HG02798 (cell line): ENCODE measurements around the gene ABT1.

Source experiments
- ATAC-seq: cut with Tn5 transposase; IDR thresholded peaks from one replicate; pipeline ENCODE4 v1.9.1; 2021; ENCODE audit warnings: mild to moderate bottlenecking; ENCODE audit not compliant: unreplicated experiment, poor library complexity

Gene ABT1

DNA sequence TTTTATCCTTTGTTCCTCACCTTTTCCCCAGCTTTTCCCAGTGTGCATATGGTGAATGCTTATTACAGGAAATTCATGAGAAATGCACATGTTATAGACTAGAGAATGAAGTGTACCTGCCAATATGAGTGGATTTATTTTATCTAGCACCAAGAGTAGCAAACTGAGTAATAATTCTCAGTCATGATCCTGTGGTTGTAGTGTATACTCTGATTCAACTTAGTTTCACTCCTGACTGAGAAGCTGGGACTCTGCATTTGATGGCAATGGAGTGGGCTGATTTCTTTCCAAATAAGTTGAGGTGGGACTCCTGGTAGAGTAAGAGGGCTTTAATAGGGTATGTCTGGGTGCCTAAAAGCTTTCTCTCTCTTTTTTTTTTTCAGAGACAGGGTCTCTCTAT, 4.0 kb downstream of the ABT1 start:
- ATAC-seq: no peak

DNA sequence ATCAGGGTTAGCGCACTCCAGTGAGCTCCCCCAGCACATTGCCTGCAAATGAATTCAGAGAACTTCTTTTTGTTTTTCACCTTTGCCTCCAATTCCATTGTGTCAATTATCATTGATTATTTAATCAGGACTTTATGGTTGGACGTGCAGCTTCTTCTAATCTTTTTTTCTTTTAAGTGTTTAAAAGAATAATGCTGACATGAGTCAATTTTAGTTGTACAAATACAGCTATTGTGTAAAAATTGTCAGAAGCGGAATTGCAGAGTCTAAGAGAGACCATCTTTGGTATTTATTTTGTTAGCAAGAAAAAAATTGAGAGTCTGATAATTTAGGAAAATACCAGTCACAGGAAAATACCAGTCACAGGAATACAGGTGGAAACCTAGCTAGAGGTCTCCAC, 5.5 kb downstream of the ABT1 start:
- ATAC-seq: no peak

DNA sequence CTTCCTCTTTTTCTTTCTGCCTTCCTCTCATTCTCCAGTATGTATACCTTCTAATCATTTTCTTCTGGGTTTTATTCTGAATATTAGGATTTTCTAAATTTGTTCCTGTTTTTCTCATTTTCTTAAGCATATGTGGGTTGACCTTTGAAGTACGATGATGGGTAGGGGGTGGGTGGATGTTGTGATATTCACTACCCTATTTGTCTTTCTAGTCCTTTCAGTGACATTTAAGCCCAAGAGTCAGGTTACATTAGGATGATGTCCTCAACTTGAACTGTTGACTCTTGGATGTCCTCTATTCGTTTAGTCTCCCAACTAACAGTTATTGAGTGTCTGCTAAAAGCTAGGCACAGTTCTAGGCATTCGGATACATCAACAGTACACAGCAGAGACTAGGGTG, 7.3 kb downstream of the ABT1 start:
- no peak for ATAC-seq

DNA sequence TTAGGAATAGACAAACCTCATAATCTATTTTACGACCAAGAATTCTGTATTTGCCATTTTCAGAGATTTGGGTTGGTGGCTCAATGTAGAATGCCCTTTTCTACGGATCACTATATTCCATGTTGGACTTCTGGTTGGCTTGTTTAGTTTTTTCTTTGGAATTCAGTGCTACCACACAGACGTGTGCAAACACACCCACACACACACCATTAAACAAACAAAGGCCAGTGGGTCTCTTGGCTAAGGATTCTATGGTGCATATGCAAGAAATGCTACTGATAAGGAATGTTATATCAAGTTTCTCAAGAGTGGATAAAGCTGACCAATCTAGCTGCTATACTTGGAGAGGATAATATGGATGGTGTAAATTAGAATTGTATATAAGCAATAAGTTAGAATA, 8.0 kb downstream of the ABT1 start:
- no peak for ATAC-seq

DNA sequence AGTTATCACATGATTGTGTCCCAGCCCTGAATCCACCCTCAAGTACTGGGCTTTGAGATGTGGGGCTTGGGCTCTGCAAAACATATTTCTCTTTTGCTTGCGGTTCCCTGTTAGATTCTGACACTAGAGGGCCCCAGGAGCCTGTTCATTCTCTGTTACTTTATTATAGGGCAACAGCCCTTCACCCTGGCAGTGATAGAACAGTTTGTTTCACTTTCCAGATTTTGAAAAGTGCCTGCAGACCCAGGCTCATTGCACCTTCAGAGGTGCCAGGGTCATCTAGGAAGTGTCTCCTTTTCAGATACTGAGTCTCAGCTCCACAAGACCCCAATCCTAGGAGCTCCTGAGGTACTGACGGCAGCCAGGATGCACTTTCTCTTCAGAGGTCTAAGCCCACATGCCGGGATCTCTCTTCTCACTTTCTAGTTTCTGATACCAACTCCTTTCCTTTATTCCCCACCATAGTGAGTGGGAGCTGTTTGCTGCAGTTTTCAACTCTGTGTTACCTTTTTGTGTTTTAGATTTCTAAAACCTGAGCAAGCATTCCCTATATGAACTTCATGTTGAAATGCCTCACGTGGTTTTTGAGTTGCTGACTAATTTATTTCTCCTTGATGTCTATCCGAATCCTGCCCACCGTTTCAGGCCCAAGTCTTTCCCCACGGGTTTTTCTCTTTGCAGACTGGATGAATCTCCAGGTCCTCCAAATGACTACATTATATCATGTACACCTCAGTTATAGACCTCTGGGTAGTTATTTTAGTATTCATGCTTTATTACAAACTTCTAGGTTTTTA, 10.9 kb downstream of the ABT1 start:
- ATAC-seq: peak; percentile 82

DNA sequence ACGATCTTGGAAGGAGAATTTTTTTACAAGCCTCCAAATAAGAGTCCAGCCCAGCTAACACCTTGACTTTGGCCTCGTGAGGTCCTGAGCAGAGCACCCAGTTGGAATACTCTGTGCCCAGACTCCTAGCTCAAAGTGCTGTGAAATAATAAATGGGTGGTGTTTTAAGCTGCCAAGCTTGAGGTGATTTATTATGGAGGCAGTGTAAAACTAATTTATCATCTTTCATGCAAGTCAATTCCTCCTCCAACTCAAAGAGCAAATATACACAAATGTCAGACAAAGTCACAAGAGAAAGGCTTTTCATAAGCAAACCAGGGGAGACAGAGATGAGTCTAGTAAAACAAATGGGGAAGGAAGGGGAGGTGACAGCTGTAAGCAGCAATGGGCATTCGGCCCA, 12.7 kb downstream of the ABT1 start:
- ATAC-seq: no peak

DNA sequence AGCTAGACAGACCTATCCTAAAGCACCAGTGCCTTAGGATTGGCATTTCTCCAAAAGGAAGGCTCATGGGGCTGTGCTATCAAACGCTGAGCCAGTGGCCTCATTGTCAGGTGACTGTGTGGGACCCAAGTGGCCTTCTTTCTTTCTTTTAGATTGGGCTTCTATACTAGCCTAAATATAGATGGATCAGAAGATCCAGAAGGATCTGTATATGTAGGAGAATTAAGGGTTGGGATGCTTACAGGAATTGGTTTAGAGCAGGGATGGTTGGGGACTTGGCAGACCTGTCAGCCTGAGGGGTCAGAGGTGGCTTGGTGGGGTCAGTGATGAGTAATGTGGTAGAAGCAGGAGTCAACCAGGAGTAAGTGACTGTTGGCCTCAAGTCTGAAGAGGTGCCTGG, 14.8 kb downstream of the ABT1 start:
- ATAC-seq: no peak

DNA sequence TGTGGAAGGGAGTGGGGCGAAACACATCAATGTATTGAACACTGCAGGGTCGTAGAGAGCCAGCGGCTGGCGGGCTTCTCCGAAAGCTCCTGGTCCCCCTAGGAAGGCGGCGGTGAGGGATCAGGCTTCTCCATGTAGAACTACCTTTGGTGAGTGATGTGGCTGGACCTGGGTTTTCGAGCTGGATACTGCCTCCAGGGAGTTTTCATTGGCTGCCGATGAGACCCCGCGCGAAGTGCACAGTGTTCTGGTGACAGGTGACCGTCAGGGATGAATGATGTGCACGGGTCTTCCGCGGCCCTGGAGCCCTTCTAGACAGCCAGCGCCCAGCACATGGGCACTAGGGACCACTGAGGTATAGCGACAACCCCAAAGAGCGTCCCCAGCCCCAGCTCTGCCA, 16.4 kb downstream of the ABT1 start:
- no peak for ATAC-seq

DNA sequence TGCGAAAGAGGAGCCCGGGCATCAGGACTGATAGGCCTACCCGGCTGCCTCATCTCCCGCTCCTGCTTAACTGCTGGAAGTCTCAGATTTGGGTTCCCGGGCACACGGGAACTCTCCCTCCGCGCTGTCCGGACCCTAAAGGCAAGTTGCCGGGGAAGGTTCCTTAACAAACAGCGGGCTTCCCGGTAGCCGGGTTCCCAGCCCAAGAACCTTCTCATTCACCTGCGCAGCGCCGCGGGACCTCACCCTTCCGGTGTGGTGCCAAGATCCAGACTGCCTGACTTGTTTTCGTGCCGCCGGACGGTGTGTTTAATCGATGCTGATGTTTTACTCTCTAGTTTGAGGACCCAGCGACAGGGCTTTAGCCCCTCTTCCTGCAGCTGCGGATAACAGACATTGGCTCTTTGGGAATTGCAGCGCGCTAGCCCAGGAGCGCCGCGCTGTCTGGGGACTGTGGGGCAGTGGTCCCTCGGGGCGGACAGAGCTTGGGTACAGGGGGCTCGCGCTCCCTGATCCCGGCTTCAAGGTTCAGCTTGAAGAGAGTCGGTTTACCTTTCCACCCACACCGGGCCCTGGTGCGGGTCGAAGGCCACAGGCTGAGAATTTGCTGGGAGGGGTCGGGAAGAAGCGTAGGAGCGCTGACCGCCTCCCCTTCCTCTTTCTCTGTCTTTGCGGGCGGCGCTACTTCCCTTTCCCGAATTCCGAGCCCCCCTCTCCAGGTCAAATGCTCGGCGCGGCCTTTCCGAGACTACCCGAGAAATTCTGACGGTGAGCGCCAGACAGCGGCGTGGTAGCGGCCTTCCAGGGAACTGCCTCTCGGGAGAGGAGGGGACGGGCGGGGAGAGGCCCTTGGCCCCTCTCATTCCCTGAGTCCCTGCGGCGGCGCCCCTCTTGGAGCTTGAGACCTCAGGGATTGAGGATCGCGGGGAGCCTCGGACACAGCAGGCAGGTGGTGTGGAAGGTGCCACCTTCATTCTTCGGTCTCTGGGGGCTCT, 17.2 kb downstream of the ABT1 start:
- no peak for ATAC-seq

DNA sequence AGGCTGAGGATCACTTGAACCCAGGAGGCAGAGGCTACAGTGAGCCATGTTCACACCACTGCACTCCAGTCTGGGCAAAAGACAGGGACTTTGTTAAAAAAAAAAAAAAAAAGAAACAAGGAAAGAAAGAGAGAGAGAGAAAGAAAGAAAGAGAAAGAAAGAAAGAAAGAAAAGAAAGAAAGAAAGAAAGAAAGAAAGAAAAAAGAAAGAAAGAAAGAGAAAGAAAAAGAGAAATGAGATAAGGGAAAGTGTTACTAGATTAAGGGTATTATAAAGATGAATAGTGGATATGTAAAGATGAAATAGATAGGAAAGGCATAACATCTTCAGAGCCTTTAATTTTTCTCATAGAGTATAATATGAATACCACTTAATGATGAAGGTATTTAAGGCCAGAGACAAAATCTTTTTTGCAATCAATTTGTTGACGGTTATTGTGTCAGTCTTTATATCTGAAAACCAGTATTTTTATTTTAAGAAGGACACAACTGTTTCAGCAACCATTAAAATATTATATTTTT, 26.6 kb downstream of the ABT1 start:
- ATAC-seq: no peak

DNA sequence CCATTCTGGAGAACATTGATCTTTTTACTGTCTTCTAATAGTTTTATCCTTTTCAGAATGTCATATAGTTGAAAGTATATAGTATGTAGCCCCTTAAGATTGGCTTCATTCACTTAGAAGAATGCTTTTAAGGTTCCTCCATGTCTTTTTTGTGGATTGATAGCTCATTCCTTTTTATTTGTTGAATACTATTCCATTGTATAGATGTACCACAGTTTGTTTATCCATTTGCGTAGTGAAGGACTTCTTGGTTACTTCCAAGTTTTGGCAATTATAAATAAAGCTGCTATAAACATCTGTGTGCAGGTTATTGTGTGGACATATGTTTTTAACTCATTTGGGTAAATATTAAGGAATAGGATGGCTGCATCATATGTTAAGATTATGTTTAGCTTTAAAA, 27.8 kb downstream of the ABT1 start:
- ATAC-seq: no peak

DNA sequence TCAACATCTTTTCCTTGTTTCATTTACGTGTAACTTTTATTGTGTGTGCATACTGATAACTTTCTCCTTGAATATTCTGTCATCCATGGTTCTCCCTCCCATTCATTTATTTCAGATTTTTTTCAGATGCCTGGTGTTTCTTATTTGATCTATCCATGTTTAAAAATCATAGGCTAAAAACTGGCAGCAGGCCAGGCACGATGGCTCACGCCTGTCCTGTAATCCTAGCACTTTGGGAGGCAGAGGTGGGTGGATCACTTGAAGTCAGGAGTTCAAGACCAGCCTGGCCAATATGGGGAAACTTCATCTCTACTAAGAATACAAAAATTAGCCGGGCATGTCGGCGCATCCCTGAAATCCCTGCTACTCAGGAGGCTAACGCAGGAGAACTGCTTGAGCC, 31.1 kb downstream of the ABT1 start:
- no peak for ATAC-seq

DNA sequence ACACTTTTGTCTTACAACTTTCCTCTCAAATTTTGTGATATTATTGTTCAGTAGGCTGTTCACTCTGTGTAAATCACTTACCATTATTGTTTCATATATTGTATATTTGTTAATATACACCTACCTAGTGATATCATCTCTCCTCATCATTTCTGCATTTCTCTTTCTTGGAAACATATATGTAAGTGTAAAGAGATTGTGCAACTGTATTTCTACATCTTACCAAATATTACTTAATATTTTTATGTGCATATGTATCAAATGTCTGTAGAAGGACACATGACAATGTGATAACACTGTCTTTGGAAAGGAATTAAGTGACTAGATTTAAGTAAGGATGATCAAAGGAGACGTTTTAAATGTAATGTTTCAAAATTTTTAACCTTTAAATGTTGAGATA, 32.6 kb downstream of the ABT1 start:
- no peak for ATAC-seq

DNA sequence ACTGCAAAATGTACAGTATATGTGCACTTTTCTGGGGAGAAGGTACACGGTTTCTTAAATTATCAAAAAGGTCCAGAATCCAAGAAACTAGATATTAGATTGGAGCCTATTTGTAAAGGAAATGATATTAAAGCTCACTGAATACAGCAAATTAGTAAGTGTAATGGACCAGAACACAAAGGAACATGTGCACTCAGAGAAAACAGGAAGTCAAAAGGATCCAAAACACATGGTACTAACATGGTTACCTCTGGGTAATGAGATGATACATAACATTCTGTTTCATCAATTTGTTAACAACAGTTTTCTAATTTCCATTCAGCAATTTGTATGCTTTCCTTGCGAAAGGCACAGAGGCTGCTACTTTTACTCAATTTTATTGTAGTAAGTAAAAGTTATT, 44.1 kb downstream of the ABT1 start:
- no peak for ATAC-seq

DNA sequence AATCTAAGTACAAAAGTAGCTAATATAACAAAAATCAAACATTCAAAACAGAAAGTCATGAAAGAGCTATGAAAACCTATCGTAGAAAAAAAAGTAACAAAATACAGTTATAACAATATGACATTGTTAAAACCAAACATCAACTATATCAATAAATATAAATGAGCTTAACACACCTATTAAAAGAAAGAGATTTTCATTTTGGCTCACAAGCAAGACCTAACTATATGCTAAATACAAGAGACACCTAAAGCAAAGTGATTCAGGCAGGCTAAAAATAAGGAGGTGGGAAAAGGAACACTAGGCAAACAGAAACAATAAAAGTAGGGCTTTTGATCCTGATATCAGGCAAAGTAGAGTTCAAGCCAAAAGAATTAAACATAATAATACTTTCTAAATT, 49.3 kb downstream of the ABT1 start:
- no peak for ATAC-seq
